Measurements from ENCODE around the gene YAP1. TPM values are rescaled to one million over a fixed set of nuclear protein-coding genes. Genes with fewer than 3 reads are reported as not detected.

The YAP1 gene
- total RNA-seq, 5 donors from 2014 or later (not counting 1 experiment from before 2014, with no cell fraction given), result 0.23 to 0.86 (median 0.63) TPM

DNA sequence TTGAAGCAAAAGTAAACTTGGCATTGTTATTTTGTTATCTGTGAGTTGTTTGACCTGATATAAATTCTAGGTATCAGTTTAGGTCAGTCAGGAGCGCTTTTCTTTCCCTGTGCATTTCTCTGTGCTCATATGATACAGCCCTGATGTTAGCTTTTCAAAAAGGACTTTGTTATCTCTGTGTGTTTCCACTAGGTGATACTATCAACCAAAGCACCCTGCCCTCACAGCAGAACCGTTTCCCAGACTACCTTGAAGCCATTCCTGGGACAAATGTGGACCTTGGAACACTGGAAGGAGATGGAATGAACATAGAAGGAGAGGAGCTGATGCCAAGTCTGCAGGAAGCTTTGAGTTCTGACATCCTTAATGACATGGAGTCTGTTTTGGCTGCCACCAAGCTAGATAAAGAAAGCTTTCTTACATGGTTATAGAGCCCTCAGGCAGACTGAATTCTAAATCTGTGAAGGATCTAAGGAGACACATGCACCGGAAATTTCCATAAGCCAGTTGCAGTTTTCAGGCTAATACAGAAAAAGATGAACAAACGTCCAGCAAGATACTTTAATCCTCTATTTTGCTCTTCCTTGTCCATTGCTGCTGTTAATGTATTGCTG is 119.4 kb downstream of the YAP1 start:
- Histone ChIP-seq H3K36me3 (ENCODE audit: control insufficient read depth in 2 of 2, extremely low read depth in 1 of 2, insufficient read depth in 1 of 2, low read length in 1 of 2) (no peaks in the 10 kb centered on the region), H3K9me3 (no peaks in the 10 kb centered on the region)
- POLR2A ChIA-PET, result no interaction called here

GRCh38 chr11:102230186-102230585 is 119.9 kb downstream of the YAP1 start:
- CTCF ChIA-PET, result no interaction called here
- Histone ChIP-seq H3K36me3 (ENCODE audit: control insufficient read depth in 2 of 2, extremely low read depth in 1 of 2, insufficient read depth in 1 of 2, low read length in 1 of 2) (no peaks in the 10 kb centered on the region), H3K27ac (ENCODE audit: low read length) (no peak overlapping the region), H3K9me3 (no peaks in the 10 kb centered on the region), H3K4me1 (ENCODE audit: control insufficient read depth in 1 of 2, extremely low read depth in 1 of 2, insufficient read depth in 2 of 2, low read length in 2 of 2) (no peaks in the 10 kb centered on the region), H3K27me3 (replicated peaks in 1 of 2; ENCODE audit: control insufficient read depth in 2 of 2, extremely low read depth in 1 of 2, insufficient read depth in 2 of 2, low read length in 1 of 2) (peaks cover 0 to 5% of the 10 kb centered on the region in 2 experiments), H3K4me3 (ENCODE audit: control insufficient read depth in 1 of 2, extremely low read depth in 1 of 2, low read length in 1 of 2) (no peak overlapping the region)
- H3K4me1 Mint-ChIP-seq, result no peaks in the 10 kb centered on the region
- no peak for ATAC-seq (replicated peaks in 1 of 4)
- peaks cover 19 to 28% of the 10 kb centered on the region in 2 donors for H3K27me3 Mint-ChIP-seq
- POLR2A ChIA-PET, result no interaction called here
- H3K27ac Mint-ChIP-seq, result no peak overlapping the region
- no peak overlapping the region for H3K4me3 Mint-ChIP-seq
- H3K9me3 Mint-ChIP-seq, result no peaks in the 10 kb centered on the region
- DNase-seq, result no peak
- H3K36me3 Mint-ChIP-seq, result no peaks in the 10 kb centered on the region

More for the DNA sequence above, 119.4 kb downstream of the YAP1 start:
- DNase-seq (no peak), ATAC-seq (replicated peaks in 1 of 4) (no peak)
- H3K27me3 ChIP-seq (replicated peaks in 1 of 2; ENCODE audit: control insufficient read depth in 2 of 2, extremely low read depth in 1 of 2, insufficient read depth in 2 of 2, low read length in 1 of 2), result peaks cover 0 to 5% of the 10 kb centered on the region in 2 experiments
- Mint-ChIP-seq H3K4me3 (no peak overlapping the region), H3K36me3 (no peaks in the 10 kb centered on the region), H3K9me3 (no peaks in the 10 kb centered on the region), H3K4me1 (no peaks in the 10 kb centered on the region), H3K27ac (no peak overlapping the region), H3K27me3 (peaks cover 14 to 26% of the 10 kb centered on the region in 2 donors)
- CTCF ChIA-PET, result no interaction called here
- WGBS (ENCODE audit: insufficient coverage), result 67% methylated on average over 1 of the region's 4 CpGs
- no peak overlapping the region for H3K27ac ChIP-seq (ENCODE audit: low read length)
- H3K4me1 ChIP-seq (ENCODE audit: control insufficient read depth in 1 of 2, extremely low read depth in 1 of 2, insufficient read depth in 2 of 2, low read length in 2 of 2), result no peaks in the 10 kb centered on the region
- no peak overlapping the region for H3K4me3 ChIP-seq (ENCODE audit: control insufficient read depth in 1 of 2, extremely low read depth in 1 of 2, low read length in 1 of 2)

DNA sequence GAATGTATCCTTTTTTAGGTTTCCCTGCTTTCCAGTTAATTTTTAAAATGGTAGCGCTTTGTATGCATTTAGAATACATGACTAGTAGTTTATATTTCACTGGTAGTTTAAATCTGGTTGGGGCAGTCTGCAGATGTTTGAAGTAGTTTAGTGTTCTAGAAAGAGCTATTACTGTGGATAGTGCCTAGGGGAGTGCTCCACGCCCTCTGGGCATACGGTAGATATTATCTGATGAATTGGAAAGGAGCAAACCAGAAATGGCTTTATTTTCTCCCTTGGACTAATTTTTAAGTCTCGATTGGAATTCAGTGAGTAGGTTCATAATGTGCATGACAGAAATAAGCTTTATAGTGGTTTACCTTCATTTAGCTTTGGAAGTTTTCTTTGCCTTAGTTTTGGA is 120.7 kb downstream of the YAP1 start:
- POLR2A ChIA-PET, result no interaction called here
- ATAC-seq (replicated peaks in 1 of 4), result no peak
- Histone ChIP-seq H3K4me3 (ENCODE audit: control insufficient read depth in 1 of 2, extremely low read depth in 1 of 2, low read length in 1 of 2) (no peak overlapping the region), H3K27me3 (replicated peaks in 1 of 2; ENCODE audit: control insufficient read depth in 2 of 2, extremely low read depth in 1 of 2, insufficient read depth in 2 of 2, low read length in 1 of 2) (peaks cover 0 to 5% of the 10 kb centered on the region in 2 experiments), H3K27ac (ENCODE audit: low read length) (no peak overlapping the region), H3K9me3 (no peaks in the 10 kb centered on the region), H3K4me1 (ENCODE audit: control insufficient read depth in 1 of 2, extremely low read depth in 1 of 2, insufficient read depth in 2 of 2, low read length in 2 of 2) (no peaks in the 10 kb centered on the region), H3K36me3 (ENCODE audit: control insufficient read depth in 2 of 2, extremely low read depth in 1 of 2, insufficient read depth in 1 of 2, low read length in 1 of 2) (no peaks in the 10 kb centered on the region)
- Mint-ChIP-seq H3K4me3 (no peak overlapping the region), H3K9me3 (no peaks in the 10 kb centered on the region), H3K4me1 (no peaks in the 10 kb centered on the region), H3K27ac (no peak overlapping the region), H3K36me3 (no peaks in the 10 kb centered on the region), H3K27me3 (peaks cover 20 to 28% of the 10 kb centered on the region in 2 donors)
- 89% methylated on average over 3 of the region's 4 CpGs for WGBS (ENCODE audit: insufficient coverage)
- CTCF ChIA-PET, result no interaction called here
- no peak for DNase-seq

DNA sequence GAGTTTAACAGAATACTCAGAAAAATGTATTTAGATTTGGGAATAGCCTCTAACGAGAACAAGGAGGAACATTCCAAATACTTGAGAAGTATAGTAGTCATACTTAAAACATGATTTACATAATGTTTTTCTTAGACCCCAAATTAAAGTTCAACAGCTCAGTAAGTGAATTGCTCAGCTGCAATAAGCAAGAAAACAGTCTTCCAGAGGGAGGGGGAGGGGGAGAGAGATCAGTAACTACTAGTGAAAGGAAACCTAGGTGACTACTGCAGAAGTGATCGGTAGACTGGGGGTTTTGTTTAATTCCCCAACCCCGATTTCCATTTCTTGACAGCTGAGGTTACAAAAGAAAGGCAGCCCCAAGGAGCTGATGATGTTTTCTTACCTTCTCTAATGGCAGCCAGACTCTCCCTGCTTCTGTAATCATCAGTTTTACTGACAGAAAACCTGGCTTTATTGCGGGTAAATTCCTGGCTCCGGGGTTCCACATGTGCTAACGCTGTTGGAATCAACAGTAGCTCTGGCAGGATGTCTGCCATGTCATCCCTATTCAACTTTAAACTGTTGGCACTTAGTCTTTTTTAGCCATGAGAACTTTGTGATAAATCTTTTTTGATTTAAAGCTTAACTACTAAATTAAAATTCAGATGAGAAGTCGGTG is 124.7 kb downstream of the YAP1 start:
- ChIA-PET CTCF (no interaction called here), POLR2A (no interaction called here)
- Histone ChIP-seq H3K36me3 (ENCODE audit: control insufficient read depth in 2 of 2, extremely low read depth in 1 of 2, insufficient read depth in 1 of 2, low read length in 1 of 2) (no peaks in the 10 kb centered on the region), H3K4me1 (ENCODE audit: control insufficient read depth in 1 of 2, extremely low read depth in 1 of 2, insufficient read depth in 2 of 2, low read length in 2 of 2) (no peaks in the 10 kb centered on the region), H3K4me3 (ENCODE audit: control insufficient read depth in 1 of 2, extremely low read depth in 1 of 2, low read length in 1 of 2) (no peak overlapping the region), H3K9me3 (no peaks in the 10 kb centered on the region), H3K27me3 (replicated peaks in 1 of 2; ENCODE audit: control insufficient read depth in 2 of 2, extremely low read depth in 1 of 2, insufficient read depth in 2 of 2, low read length in 1 of 2) (peaks cover 2 to 11% of the 10 kb centered on the region in 2 experiments), H3K27ac (ENCODE audit: low read length) (no peak overlapping the region)
- no peak overlapping the region for H3K4me3 Mint-ChIP-seq
- H3K36me3 Mint-ChIP-seq, result no peaks in the 10 kb centered on the region
- no peaks in the 10 kb centered on the region for H3K9me3 Mint-ChIP-seq
- ATAC-seq (replicated peaks in 1 of 4) (no peak), DNase-seq (no peak)
- no peak overlapping the region for H3K27ac Mint-ChIP-seq
- WGBS (ENCODE audit: insufficient coverage), result 42% methylated on average over 2 of the region's 7 CpGs
- H3K27me3 Mint-ChIP-seq, result peaks cover 36 to 45% of the 10 kb centered on the region in 2 donors
- H3K4me1 Mint-ChIP-seq, result no peaks in the 10 kb centered on the region

DNA sequence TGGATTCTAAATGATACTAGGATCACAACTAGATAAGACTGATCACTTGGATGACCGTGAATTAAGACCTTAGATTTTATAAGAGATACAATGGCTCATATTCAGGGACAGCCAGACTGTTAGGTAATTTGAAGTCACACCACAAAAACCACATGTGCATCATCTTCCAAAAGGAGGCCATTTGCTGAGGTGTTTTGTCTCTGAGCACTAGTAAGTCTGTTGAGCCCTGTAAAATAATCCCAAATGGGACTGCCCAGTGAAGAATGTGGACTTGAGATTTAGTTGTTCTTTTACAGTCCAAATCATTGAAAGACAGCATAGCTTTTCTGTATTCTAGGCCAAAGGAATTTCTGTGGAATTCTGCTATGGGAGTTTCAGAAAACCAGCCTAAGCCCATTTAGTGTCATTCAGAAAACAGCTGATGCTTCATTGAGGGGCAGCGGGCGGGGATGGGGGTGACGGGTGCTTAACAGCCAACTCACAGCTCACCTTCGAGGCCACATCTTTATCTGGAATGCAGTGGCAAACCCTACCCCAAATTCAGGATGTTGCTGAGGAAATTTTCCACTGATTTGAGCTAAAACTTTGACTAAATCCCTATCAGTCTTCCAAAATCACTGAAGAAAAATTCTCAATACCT is 127.0 kb downstream of the YAP1 start:
- peaks cover 2 to 16% of the 10 kb centered on the region in 2 experiments for H3K27me3 ChIP-seq (replicated peaks in 1 of 2; ENCODE audit: control insufficient read depth in 2 of 2, extremely low read depth in 1 of 2, insufficient read depth in 2 of 2, low read length in 1 of 2)
- H3K4me3 Mint-ChIP-seq, result no peak overlapping the region
- ATAC-seq (replicated peaks in 1 of 4) (no peak), DNase-seq (no peak)
- peaks cover 35 to 38% of the 10 kb centered on the region in 2 donors for H3K27me3 Mint-ChIP-seq
- H3K9me3 Mint-ChIP-seq, result no peaks in the 10 kb centered on the region
- no peak overlapping the region for H3K27ac Mint-ChIP-seq
- WGBS (ENCODE audit: insufficient coverage), result 76% methylated on average over 4 of the region's 5 CpGs
- H3K36me3 ChIP-seq (ENCODE audit: control insufficient read depth in 2 of 2, extremely low read depth in 1 of 2, insufficient read depth in 1 of 2, low read length in 1 of 2), result no peaks in the 10 kb centered on the region
- H3K4me1 ChIP-seq (ENCODE audit: control insufficient read depth in 1 of 2, extremely low read depth in 1 of 2, insufficient read depth in 2 of 2, low read length in 2 of 2), result no peaks in the 10 kb centered on the region
- H3K9me3 ChIP-seq, result no peaks in the 10 kb centered on the region
- no peaks in the 10 kb centered on the region for H3K36me3 Mint-ChIP-seq
- H3K4me1 Mint-ChIP-seq, result no peaks in the 10 kb centered on the region
- H3K27ac ChIP-seq (ENCODE audit: low read length), result no peak overlapping the region
- no peak overlapping the region for H3K4me3 ChIP-seq (ENCODE audit: control insufficient read depth in 1 of 2, extremely low read depth in 1 of 2, low read length in 1 of 2)
- ChIA-PET CTCF (no interaction called here), POLR2A (no interaction called here)

DNA sequence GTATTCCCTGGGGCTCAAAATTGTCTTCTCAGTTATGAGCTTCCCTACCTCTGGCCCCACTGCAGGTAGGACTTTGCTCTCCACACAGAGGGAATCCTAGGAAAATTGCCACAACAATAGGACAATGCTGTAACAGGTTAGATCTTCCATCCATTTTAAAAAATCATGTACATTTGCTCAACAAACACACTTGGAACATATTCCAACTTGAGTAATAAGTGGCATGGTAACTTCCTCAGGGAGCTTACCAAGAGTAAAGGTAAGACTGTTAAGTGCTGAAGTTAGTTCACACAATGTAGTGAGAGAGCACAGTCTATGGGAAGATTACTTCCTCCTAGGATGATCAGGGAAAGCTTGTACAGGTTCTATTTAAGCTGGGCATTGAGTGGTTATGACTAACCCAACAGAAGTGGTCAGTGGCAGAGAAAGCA is 128.2 kb downstream of the YAP1 start:
- H3K4me1 Mint-ChIP-seq, result no peaks in the 10 kb centered on the region
- no peaks in the 10 kb centered on the region for H3K9me3 ChIP-seq
- no peaks in the 10 kb centered on the region for H3K4me1 ChIP-seq (ENCODE audit: control insufficient read depth in 1 of 2, extremely low read depth in 1 of 2, insufficient read depth in 2 of 2, low read length in 2 of 2)
- H3K4me3 Mint-ChIP-seq, result no peak overlapping the region
- H3K4me3 ChIP-seq (ENCODE audit: control insufficient read depth in 1 of 2, extremely low read depth in 1 of 2, low read length in 1 of 2), result no peak overlapping the region
- peaks cover 32 to 34% of the 10 kb centered on the region in 2 donors for H3K27me3 Mint-ChIP-seq
- no peaks in the 10 kb centered on the region for H3K36me3 Mint-ChIP-seq
- CTCF ChIA-PET, result no interaction called here
- no peak for ATAC-seq (replicated peaks in 1 of 4)
- H3K27ac Mint-ChIP-seq, result no peak overlapping the region
- DNase-seq, result no peak
- POLR2A ChIA-PET, result no interaction called here
- H3K9me3 Mint-ChIP-seq, result no peaks in the 10 kb centered on the region
- H3K27ac ChIP-seq (ENCODE audit: low read length), result no peak overlapping the region
- H3K36me3 ChIP-seq (ENCODE audit: control insufficient read depth in 2 of 2, extremely low read depth in 1 of 2, insufficient read depth in 1 of 2, low read length in 1 of 2), result no peaks in the 10 kb centered on the region
- peaks cover 2 to 16% of the 10 kb centered on the region in 2 experiments for H3K27me3 ChIP-seq (replicated peaks in 1 of 2; ENCODE audit: control insufficient read depth in 2 of 2, extremely low read depth in 1 of 2, insufficient read depth in 2 of 2, low read length in 1 of 2)
